Peyer's patch (tissue), 4 donors: ENCODE measurements around the gene SCFD1. TPM values are rescaled to one million over a fixed set of nuclear protein-coding genes. Genes with fewer than 3 reads are reported as not detected.

Experiments used
- DNase-seq, 3 donors: peaks; one replicate each; pipeline ENCODE4 v3.0.0-alpha.2; 2017 to 2019
- H3K27ac ChIP-seq, 4 donors: fragments of 200-600 bp; sonication (generic); one replicate each; pipeline ENCODE4 v1.5.1; 2016 to 2019
- H3K27me3 ChIP-seq, 2 donors: fragments of 200-600 bp; sonication (generic); one replicate each; pipeline ENCODE4 v1.5.1; 2019
- H3K36me3 ChIP-seq, 3 donors: fragments of 200-600 bp; sonication (generic); one replicate each; pipeline ENCODE4 v1.5.1; 2016 to 2019
- H3K4me1 ChIP-seq, 4 donors: fragments of 200-600 bp; sonication (generic); one replicate each; pipeline ENCODE4 v1.5.1; 2016 to 2019
- H3K4me3 ChIP-seq, 4 donors: fragments of 200-600 bp; sonication (generic); 1 replicate in 3 of 4; 2 replicates in 1 of 4; pipeline ENCODE4 v1.5.1; 2016 to 2019; ENCODE audit warnings: mild to moderate bottlenecking in 1 of 4
- H3K9me3 ChIP-seq, 4 donors: fragments of 200-600 bp; sonication (generic); one replicate each; pipeline ENCODE4 v1.5.1; 2016 to 2019; ENCODE audit warnings: mild to moderate bottlenecking in 1 of 4
- CTCF ChIP-seq, 6 experiments: fragments of 450-650 bp in 4 of 6; fragments of 200-600 bp in 2 of 6; sonication (generic) in 1 of 6; IDR thresholded peaks; one replicate each; pipeline ENCODE4 v1.5.1; 2017 to 2019; ENCODE audit warnings: antibody characterized with exemption in 6 of 6, mild to moderate bottlenecking in 3 of 6, moderate library complexity in 1 of 6
- POLR2A ChIP-seq, 2 donors: fragments of 450-650 bp; IDR thresholded peaks; one replicate each; pipeline ENCODE4 v1.5.1; 2017; ENCODE audit warnings: antibody characterized with exemption in 2 of 2, mild to moderate bottlenecking in 2 of 2, moderate library complexity in 2 of 2
- total RNA-seq, 4 donors: library from RNA; depleted of rRNA; stranded (reverse); fragments of >200 nt; gene quantifications; one replicate each; pipeline ENCODE4 v1.1.0, GENCODE V29; 2016

SCFD1 gene
- total RNA-seq, 4 donors from 2014 or later, result 31.8 to 77.3 (median 53.0) TPM

- Histone ChIP-seq H3K36me3 (peaks cover 0 to 53% (median 0%) of the 10 kb centered on the region in 3 donors), H3K27ac (no peak overlapping the region), H3K9me3 (no peaks in the 10 kb centered on the region), H3K27me3 (no peaks in the 10 kb centered on the region), H3K4me1 (no peaks in the 10 kb centered on the region), H3K4me3 (no peak overlapping the region)
- no peak for DNase-seq
- TF ChIP-seq POLR2A (IDR thresholded peaks at IDR 0.05) (no peak), CTCF (IDR thresholded peaks at IDR 0.05) (peak in 4 of 6 experiments; percentile 21 to 32 (median 30))
Measured at GRCh38 chr14:30657606-30658163, 35.6 kb downstream of the SCFD1 start.

GRCh38 chr14:30658645-30659044 is 36.5 kb downstream of the SCFD1 start:
- Histone ChIP-seq H3K9me3 (no peaks in the 10 kb centered on the region), H3K4me1 (no peaks in the 10 kb centered on the region), H3K27ac (no peak overlapping the region), H3K27me3 (no peaks in the 10 kb centered on the region), H3K4me3 (no peak overlapping the region), H3K36me3 (peaks cover 0 to 43% (median 0%) of the 10 kb centered on the region in 3 donors)
- DNase-seq, result no peak
- TF ChIP-seq POLR2A (IDR thresholded peaks at IDR 0.05) (no peak), CTCF (IDR thresholded peaks at IDR 0.05) (no peak)

- Histone ChIP-seq H3K27ac (no peak overlapping the region), H3K36me3 (peaks cover 0 to 28% (median 0%) of the 10 kb centered on the region in 3 donors), H3K4me3 (no peak overlapping the region), H3K27me3 (no peaks in the 10 kb centered on the region), H3K9me3 (no peaks in the 10 kb centered on the region), H3K4me1 (no peaks in the 10 kb centered on the region)
- no peak for DNase-seq
- TF ChIP-seq CTCF (IDR thresholded peaks at IDR 0.05) (no peak), POLR2A (IDR thresholded peaks at IDR 0.05) (no peak)
Measured at GRCh38 chr14:30669594-30669993, 47.5 kb downstream of the SCFD1 start.

- Histone ChIP-seq H3K9me3 (no peaks in the 10 kb centered on the region), H3K27ac (no peak overlapping the region), H3K27me3 (no peaks in the 10 kb centered on the region), H3K36me3 (peaks cover 0 to 31% (median 0%) of the 10 kb centered on the region in 3 donors), H3K4me3 (no peak overlapping the region), H3K4me1 (no peaks in the 10 kb centered on the region)
- TF ChIP-seq POLR2A (IDR thresholded peaks at IDR 0.05) (no peak), CTCF (IDR thresholded peaks at IDR 0.05) (no peak)
- no peak for DNase-seq
Measured at GRCh38 chr14:30673071-30673470, 51.0 kb downstream of the SCFD1 start.

- H3K36me3 ChIP-seq, result peaks cover 0 to 43% (median 0%) of the 10 kb centered on the region in 3 donors
- H3K27ac ChIP-seq, result no peak overlapping the region
- H3K4me1 ChIP-seq, result no peaks in the 10 kb centered on the region
- H3K9me3 ChIP-seq, result no peaks in the 10 kb centered on the region
- no peak overlapping the region for H3K4me3 ChIP-seq
- TF ChIP-seq POLR2A (IDR thresholded peaks at IDR 0.05) (no peak), CTCF (IDR thresholded peaks at IDR 0.05) (no peak)
- no peak for DNase-seq
- H3K27me3 ChIP-seq, result no peaks in the 10 kb centered on the region
Measured at GRCh38 chr14:30678926-30679431, 56.9 kb downstream of the SCFD1 start.
